ENCODE data around the gene NEK1. TPM values are rescaled to one million over a fixed set of nuclear protein-coding genes. Genes with fewer than 3 reads are reported as not detected.

Gene NEK1
- total RNA-seq, 4 donors from 2014 or later: 6.0 to 18.2 (median 7.1) TPM

DNA sequence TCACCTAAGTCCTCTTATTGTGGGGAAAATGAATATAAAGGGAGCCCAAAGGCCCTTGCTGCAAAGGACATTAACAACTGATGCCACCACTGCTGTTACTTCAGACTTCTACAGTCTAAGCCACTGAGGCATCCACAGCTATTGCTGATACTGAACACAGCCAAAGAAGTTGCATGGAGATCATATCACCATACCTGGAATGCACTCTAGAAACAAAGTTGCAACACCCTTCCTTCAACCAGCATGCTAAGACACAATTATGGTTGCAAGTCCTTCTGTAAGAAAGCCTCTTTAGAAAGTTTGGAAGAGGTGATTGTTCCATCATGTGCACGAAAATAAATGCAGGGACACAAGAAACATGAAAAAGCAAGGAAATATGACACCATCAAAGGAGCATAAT is 236.0 kb downstream of the NEK1 start:
- TF ChIP-seq, protein P1, sequence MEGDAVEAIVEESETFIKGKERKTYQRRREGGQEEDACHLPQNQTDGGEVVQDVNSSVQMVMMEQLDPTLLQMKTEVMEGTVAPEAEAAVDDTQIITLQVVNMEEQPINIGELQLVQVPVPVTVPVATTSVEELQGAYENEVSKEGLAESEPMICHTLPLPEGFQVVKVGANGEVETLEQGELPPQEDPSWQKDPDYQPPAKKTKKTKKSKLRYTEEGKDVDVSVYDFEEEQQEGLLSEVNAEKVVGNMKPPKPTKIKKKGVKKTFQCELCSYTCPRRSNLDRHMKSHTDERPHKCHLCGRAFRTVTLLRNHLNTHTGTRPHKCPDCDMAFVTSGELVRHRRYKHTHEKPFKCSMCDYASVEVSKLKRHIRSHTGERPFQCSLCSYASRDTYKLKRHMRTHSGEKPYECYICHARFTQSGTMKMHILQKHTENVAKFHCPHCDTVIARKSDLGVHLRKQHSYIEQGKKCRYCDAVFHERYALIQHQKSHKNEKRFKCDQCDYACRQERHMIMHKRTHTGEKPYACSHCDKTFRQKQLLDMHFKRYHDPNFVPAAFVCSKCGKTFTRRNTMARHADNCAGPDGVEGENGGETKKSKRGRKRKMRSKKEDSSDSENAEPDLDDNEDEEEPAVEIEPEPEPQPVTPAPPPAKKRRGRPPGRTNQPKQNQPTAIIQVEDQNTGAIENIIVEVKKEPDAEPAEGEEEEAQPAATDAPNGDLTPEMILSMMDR (IDR thresholded peaks at IDR 0.05): no peak
- TF ChIP-seq POLR2A (IDR thresholded peaks at IDR 0.05): no peak
- Histone ChIP-seq H3K27me3 (no peaks in the 10 kb centered on the region), H3K9me3 (peaks cover 0 to 24% (median 0%) of the 10 kb centered on the region in 4 donors), H3K27ac (no peak overlapping the region), H3K4me1 (no peaks in the 10 kb centered on the region), H3K4me3 (no peak overlapping the region), H3K36me3 (no peaks in the 10 kb centered on the region)
- DNase-seq: no peak

DNA sequence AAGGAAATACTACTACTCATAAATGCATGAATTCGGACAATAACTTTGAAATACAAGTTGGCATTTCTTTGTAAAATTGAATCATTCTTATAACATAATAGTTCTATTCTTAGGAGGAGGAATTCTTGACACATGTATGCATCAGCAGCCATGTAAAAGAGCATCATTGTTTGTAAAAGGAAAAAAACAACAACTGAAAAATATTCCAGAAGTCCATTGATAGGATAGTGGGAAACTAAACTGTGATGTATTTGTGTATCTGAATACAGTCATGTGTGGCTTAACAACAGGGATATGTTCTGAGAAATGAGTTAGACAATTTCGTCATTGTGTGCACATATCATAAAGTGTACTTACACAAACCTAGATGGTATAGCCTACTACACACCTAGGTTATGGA is 239.6 kb downstream of the NEK1 start:
- no peak overlapping the region for H3K4me3 ChIP-seq
- no peaks in the 10 kb centered on the region for H3K4me1 ChIP-seq
- no peak overlapping the region for H3K27ac ChIP-seq
- H3K9me3 ChIP-seq: peaks cover 0 to 19% (median 0%) of the 10 kb centered on the region in 4 donors
- H3K36me3 ChIP-seq: no peaks in the 10 kb centered on the region
- TF ChIP-seq, protein P1 (IDR thresholded peaks at IDR 0.05): no peak
- TF ChIP-seq POLR2A (IDR thresholded peaks at IDR 0.05): no peak
- no peaks in the 10 kb centered on the region for H3K27me3 ChIP-seq
- DNase-seq: no peak

DNA sequence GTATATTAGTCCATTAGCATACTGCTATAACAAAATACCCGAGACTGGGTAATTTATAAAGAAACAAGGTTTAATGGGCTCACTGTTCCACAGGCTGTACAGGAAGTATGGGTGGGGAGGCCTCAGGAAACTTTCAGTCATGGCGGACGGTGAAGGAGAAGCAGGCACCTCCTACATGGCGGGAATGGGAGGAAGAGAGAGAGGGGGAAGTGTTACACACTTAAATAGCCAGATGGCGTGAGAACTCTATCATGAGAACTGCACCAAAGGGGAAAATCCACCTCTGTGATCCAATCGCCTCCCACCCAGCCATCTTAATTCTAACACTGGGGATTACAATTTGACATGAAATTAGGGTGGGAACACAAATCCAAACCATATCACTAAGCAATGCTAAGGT is 242.7 kb downstream of the NEK1 start:
- Histone ChIP-seq H3K27me3 (no peaks in the 10 kb centered on the region), H3K27ac (no peak overlapping the region), H3K36me3 (no peaks in the 10 kb centered on the region), H3K9me3 (no peaks in the 10 kb centered on the region), H3K4me1 (no peaks in the 10 kb centered on the region), H3K4me3 (no peak overlapping the region)
- DNase-seq: no peak
- TF ChIP-seq POLR2A (IDR thresholded peaks at IDR 0.05): no peak
- TF ChIP-seq, protein P1 (IDR thresholded peaks at IDR 0.05): no peak

DNA sequence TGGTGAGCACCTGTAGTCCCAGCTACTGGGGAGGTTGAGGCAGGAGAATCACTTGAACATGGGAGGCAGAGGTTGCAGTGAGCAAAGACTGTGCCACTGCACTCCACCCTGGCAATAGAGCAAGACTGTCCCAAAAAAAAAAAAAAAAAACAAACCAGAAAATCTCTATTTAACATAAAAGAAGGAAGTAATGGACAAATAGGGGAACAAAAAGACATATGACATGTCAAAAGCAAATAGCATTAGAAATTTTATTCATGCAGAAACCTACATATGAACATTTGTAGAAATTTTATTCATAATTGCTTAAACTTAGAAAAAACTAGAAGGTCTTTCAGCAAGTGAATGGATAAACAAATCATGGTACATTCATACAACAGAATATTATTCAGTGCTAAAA is 244.6 kb downstream of the NEK1 start:
- Histone ChIP-seq H3K4me1 (peaks cover 0 to 3% (median 0%) of the 10 kb centered on the region in 4 donors), H3K36me3 (no peaks in the 10 kb centered on the region), H3K27me3 (no peaks in the 10 kb centered on the region), H3K4me3 (no peak overlapping the region), H3K27ac (no peak overlapping the region), H3K9me3 (no peaks in the 10 kb centered on the region)
- TF ChIP-seq, protein P1 (IDR thresholded peaks at IDR 0.05): no peak
- no peak for TF ChIP-seq POLR2A (IDR thresholded peaks at IDR 0.05)
- DNase-seq: no peak

DNA sequence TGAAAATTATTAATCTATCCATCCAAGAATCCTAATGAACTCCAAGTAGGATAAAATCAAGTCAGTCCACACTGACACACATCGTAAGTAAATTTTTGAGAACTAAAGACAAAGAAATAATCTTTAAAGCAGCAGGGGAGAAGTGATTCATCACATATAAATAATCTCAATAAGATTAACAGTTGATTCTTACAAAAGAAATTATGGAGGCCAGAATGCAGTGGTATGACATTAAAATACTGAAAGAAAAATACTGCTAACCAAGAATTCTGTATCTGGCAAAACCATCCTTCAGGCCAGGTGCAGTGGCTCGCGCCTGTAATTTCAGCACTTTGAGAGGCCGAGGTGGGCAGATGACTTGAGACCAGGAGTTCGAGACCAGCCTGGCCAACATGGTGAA is 245.6 kb downstream of the NEK1 start:
- H3K4me3 ChIP-seq: no peak overlapping the region
- H3K4me1 ChIP-seq: peaks cover 0 to 3% (median 0%) of the 10 kb centered on the region in 4 donors
- no peak for DNase-seq
- no peaks in the 10 kb centered on the region for H3K36me3 ChIP-seq
- H3K27me3 ChIP-seq: no peaks in the 10 kb centered on the region
- TF ChIP-seq, protein P1 (IDR thresholded peaks at IDR 0.05): no peak
- no peak for TF ChIP-seq POLR2A (IDR thresholded peaks at IDR 0.05)
- H3K9me3 ChIP-seq: no peaks in the 10 kb centered on the region
- no peak overlapping the region for H3K27ac ChIP-seq

DNA sequence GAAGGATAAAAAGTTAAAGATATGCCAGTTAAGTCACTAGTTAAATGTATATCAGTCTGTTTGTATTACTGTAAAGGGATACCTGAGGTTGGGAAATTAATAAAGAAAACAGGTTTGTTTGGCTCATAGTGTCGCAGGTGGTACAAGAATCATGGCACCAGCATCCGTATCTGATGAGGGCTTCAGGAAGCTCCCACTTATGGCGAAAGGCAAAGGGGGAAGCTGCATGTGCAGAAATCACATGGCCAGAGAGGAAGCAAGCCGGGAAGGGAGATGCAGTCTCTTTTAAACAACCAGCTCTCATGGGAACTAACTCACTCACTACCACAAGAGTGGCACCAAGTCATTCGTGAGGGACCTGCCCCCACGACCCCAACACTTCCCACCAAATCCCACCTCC is 249.8 kb downstream of the NEK1 start:
- H3K27ac ChIP-seq: no peak overlapping the region
- H3K4me1 ChIP-seq: peaks cover 0 to 3% (median 0%) of the 10 kb centered on the region in 4 donors
- H3K9me3 ChIP-seq: no peaks in the 10 kb centered on the region
- no peak for DNase-seq
- TF ChIP-seq, protein P1 (IDR thresholded peaks at IDR 0.05): no peak
- TF ChIP-seq POLR2A (IDR thresholded peaks at IDR 0.05): no peak
- no peaks in the 10 kb centered on the region for H3K36me3 ChIP-seq
- no peak overlapping the region for H3K4me3 ChIP-seq
- no peaks in the 10 kb centered on the region for H3K27me3 ChIP-seq
